Measurements from ENCODE around the gene LRPPRC. TPM values are rescaled to one million over a fixed set of nuclear protein-coding genes. Genes with fewer than 3 reads are reported as not detected.

Gene LRPPRC
- total and polyA plus RNA-seq, 9 of the 15 experiments (the other 6 are each of a cell fraction or from before 2014, with no cell fraction given): 41.5 to 214 (median 138) TPM

GRCh38 chr2:43894743-43895142 lies 101.0 kb downstream of the LRPPRC start (continued):
- TF ChIP-seq STAT6 (CRISPR knock-in tag; IDR thresholded peaks at IDR 0.05): no peak
- no peak for TF ChIP-seq L3MBTL2 (IDR thresholded peaks at IDR 0.05)
- TF ChIP-seq ZBTB17 (CRISPR knock-in tag; IDR thresholded peaks at IDR 0.05): no peak
- TF ChIP-seq HINFP (tag; conservative IDR thresholded peaks at IDR 0.05; ENCODE audit: low read depth): no peak
- no peak for TF ChIP-seq NR3C1 (CRISPR knock-in tag; IDR thresholded peaks at IDR 0.05)
- TF ChIP-seq MEIS2 (IDR thresholded peaks at IDR 0.05; ENCODE audit: partially characterized antibody): peak; percentile 32
- no peak for TF ChIP-seq DACH1 (IDR thresholded peaks at IDR 0.05; ENCODE audit: partially characterized antibody)
- TF ChIP-seq ZFP30 (CRISPR knock-in tag; IDR thresholded peaks at IDR 0.05; ENCODE audit: borderline replicate concordance): no peak
- TF ChIP-seq NCOR1 (IDR thresholded peaks at IDR 0.05): peak; percentile 36; the same call in 1 of the 2 replicates
- TF ChIP-seq SIN3B (IDR thresholded peaks at IDR 0.05; ENCODE audit: low read depth): no peak
- no peak for TF ChIP-seq ZNF398 (CRISPR knock-in tag; IDR thresholded peaks at IDR 0.05)
- peak; percentile 47; the same call in 1 of the 2 replicates for TF ChIP-seq EP300 (IDR thresholded peaks at IDR 0.05; ENCODE audit: low read length)
- no peak for TF ChIP-seq ETV5 (CRISPR knock-in tag; IDR thresholded peaks at IDR 0.05; ENCODE audit: low read depth)
- no peak for TF ChIP-seq FOXK1 (CRISPR knock-in tag; IDR thresholded peaks at IDR 0.05; ENCODE audit: borderline replicate concordance)
- no peak for TF ChIP-seq GATAD2A (IDR thresholded peaks at IDR 0.05)
- no peak for TF ChIP-seq ELK1 (CRISPR knock-in tag; IDR thresholded peaks at IDR 0.05)
- TF ChIP-seq ATF6 (CRISPR knock-in tag; IDR thresholded peaks at IDR 0.05): no peak
- TF ChIP-seq MYC (IDR thresholded peaks at IDR 0.05; ENCODE audit: low read depth, low read length): no peak
- TF ChIP-seq MYC (CRISPR knock-in tag; IDR thresholded peaks at IDR 0.05; ENCODE audit: borderline replicate concordance, low read depth): no peak

All from K562 (cell line).